ENCODE measurements around the gene CLPSL2.
"Not testable (repeated sequence)": the region's sequence is repeated elsewhere in the genome, so short reads cannot be mapped to it uniquely, and the experiment has no call there.

Gene CLPSL2

DNA sequence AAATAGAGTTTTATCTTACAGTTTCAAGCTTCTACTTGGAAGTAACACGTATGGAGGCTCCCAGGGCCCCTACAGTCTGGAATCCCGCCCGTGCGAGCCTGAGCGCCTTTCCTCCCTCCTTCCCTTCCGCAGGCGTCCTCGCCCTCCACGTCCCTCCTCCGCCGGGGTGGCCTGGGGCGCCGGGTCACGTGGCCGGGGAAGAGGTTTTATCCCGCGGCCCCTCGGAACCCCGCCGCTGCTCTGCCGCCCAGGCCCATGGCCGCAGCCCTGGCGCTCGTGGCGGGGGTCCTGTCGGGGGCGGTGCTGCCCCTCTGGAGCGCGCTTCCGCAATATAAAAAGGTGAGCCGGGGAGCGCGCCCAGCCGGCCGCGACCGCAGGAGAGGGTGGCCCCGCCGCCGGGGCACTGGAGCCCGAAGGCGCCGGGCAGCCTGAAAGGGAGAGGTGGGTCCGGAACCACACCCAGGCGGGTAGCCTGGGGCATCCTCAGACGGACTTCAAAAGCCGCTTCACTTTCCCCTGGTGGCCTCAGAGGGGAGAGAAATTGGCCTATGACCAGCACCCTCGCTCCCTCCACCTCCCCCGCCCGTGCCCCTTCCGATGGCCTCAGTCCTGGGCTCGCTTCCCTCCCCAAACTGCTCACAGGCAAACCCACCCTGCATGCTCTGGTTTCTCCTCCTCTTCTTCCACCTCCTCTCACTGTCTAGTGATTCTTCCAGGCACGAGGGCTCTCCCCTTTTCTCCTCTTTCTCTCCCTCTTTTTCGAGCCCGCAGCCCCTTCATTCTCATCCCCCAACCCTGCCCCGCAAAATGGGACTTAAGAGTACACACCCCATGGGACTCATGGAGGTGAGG, at the start of gene CLPSL2:
CLPSL2 (plus strand) TSS at position 235 of the 852 bp plus-strand sequence; CDS start at position 256, 21 bp downstream.
- DNase-seq (ENCODE audit: low read depth in 2 of 2) = no peak

DNA sequence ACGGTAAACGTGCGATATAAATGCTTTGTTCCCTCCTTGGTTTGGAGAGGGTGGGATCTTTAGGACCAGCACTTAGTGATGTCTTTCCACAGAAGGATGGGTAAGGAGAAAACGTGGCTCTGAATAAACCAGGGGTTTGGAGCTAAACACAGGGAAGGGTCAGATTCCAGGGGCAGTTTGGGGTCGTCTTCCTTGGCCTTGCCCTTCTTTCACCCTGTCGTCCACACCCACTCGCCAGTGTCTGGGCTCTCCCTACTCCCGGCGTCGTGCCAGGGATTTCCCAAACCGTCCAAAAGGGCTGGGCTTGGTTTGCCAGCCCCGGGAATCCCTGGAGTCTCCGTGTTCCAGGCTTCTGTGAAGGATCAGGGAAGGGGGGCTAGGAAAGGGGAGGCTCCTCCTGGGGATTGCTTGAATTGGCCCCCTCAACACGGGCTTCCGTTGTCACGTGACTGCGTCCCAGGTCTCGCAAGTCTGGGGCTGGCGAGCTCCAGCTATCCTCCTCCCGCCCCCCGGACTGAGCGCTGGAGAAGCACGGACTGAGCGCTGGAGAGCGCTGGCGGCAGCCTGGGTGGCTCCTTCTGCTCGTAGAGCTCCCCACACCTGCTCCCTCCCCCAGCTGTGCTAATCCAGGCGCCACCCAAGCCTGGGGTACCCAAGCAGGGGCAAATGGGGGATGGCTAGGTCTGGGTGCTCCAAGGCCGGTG, 49.0 kb upstream of the CLPSL2 start:
- no peak for DNase-seq (ENCODE audit: low read depth in 2 of 2)

- DNase-seq (ENCODE audit: low read depth in 2 of 2) = peak; percentile 33 to 66
These were observed 48.3 kb upstream of the CLPSL2 start for GRCh38 chr6:35727935-35728682.

DNA sequence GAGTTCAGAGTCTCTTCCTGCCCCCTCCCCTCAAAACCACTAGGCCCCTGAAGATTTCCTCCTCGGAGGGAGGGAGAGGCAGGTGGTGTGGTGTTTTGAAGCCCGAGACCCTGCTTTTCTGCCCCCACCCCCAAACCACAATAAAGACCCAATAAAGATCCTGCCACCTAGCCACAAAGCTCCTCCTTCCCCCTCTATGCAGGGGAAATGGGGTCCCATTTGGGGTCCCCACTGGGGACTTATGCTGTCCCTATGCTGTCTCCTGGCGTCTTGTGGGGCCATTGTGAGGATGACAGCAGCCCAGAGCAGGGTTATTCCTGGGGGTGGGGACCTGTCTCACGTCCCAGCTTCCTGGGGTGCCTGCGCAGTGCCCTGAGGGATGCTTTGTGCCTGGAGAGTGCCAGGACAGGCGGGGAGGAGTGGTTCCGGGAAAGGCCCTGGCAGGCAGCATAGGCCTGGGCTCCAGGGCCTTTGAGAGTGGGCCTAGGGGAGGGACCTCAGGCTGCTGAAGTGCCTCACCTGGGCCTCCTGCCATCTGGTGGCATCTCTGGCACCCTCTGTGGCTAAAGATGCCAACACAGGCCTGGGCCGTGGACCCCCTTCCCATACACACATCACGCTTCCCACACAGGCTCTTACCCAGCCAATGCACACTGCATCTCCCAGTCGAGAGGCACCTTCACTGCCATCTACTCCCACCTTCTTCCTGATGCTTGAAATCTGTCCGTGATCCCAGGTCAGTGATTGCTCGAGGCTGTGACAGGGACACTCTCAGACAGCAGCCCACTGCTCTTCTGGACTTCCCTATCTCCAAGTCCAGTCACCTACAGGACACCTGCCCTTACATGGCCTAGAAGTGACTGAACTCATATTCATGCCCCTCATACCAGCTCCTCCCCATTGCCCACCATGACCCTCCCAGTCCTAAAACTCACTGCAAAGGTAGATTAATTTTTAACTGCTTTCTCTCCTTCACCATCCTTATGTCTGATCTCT, 47.4 kb upstream of the CLPSL2 start:
- DNase-seq (ENCODE audit: low read depth in 2 of 2) = no peak

DNA sequence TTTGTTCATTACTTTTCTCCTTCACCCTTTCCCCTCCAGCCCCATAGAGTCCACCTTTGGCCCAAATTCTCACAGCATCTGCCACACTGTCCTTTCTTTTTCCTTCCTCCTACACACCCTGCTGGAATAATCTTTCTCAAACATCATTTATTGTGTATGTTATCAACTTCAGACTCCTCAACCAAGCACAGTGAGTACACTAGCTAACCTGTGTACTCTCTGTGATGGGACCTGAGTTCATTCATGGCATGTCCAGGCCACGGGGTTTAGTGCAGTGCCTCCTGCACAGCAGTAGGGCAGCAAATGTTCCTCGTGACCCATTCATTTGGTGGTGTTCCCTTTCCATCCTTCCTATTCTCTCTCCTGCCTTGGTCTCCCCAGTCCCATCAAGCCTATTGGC, 46.7 kb upstream of the CLPSL2 start:
- no peak for DNase-seq (ENCODE audit: low read depth in 2 of 2)

DNA sequence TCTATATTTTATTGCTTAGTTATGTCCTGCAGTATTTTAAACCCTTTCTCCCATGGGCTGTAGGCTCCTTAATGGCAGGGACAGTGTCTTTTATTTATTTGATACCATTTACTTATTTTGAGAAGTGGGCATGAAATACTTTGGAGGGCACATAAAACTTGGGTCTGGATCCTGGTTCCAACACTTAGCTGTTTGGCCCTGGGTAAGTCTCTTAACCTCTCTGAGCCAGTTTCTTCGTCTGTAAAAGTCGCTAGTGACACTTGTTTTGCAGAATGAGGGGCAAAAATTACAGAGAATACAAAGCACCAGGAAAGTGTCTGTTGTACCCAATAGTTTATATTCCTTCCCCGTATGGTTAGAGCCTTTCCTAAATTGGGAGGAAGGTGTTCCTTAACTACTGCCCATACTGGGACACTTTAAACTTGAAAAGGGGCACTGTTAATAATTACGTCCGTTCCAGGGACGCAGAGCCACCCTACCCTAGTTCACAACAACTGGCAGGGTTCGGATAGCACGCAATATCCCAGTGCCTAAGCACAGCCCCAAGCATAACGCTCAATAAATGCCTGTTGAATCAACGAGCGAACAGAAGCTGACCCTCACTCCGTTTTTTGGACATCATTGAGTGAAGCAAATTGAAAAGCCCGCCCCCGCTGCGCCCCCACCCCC, 45.5 kb upstream of the CLPSL2 start:
- DNase-seq (ENCODE audit: low read depth in 2 of 2) = no peak

DNA sequence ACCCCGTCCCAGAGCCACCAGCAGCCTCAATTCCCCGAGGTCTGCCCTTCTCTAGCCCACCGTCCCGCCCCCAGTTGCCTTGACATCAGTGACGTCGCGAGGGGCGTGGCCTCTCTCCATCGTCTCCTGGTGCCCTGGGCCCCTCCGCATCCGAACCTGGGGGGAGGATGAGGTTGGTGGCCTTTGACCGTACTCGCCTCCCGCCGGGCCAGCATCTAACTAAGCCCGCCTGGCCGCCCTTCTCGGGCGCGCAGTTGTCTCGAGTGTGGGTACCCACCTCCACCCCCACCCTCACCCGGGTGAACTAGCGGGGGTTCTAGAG, 45.0 kb upstream of the CLPSL2 start:
- DNase-seq (ENCODE audit: low read depth in 2 of 2) = peak; percentile 75 to 88

- DNase-seq (ENCODE audit: low read depth in 2 of 2) = peak; percentile 87 to 94
These were observed 44.5 kb upstream of the CLPSL2 start for GRCh38 chr6:35731736-35732532.

DNA sequence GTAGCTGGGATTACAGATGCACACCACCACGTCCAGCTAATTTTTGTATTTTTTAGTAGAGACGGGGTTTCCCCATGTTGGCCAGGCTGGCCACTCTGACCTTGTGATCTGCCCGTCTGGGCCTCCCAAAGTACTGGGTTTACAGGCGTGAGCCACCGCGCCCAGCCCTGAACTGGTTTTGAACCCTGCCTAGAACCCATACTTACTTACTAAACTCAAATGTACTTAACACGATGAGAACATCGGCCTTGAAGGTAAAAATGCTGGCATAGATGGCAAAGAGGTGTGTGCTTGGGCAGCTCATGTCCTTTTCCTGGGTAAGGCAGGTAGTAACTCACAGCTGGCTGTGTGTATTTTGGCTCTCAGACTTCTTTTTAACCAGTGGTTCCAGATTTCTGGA, 42.8 kb upstream of the CLPSL2 start:
- DNase-seq (ENCODE audit: low read depth in 2 of 2) = no peak

DNA sequence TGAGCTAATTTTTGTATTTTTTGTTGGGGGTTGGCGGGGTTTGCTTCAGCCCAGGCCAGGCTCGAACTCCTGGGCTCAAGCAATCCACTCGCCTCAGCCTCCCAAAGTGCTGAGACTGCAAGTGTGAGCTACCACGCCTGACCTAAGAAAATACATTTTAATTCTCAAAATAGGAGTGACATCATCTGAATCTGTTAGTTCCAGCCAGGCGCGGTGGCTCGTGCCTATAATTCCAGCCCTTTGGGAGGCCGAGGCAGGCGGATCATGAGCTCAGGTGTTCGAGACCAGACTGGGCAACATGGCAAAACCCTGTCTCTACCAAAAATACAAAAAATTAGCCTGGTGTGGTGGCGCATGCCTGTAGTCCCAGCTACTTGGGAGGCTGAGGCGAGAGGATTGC, 42.1 kb upstream of the CLPSL2 start:
- DNase-seq (ENCODE audit: low read depth in 2 of 2) = not testable (repeated sequence)

- DNase-seq (ENCODE audit: low read depth in 2 of 2) = no peak
These were observed 40.9 kb upstream of the CLPSL2 start for GRCh38 chr6:35735452-35735851.

DNA sequence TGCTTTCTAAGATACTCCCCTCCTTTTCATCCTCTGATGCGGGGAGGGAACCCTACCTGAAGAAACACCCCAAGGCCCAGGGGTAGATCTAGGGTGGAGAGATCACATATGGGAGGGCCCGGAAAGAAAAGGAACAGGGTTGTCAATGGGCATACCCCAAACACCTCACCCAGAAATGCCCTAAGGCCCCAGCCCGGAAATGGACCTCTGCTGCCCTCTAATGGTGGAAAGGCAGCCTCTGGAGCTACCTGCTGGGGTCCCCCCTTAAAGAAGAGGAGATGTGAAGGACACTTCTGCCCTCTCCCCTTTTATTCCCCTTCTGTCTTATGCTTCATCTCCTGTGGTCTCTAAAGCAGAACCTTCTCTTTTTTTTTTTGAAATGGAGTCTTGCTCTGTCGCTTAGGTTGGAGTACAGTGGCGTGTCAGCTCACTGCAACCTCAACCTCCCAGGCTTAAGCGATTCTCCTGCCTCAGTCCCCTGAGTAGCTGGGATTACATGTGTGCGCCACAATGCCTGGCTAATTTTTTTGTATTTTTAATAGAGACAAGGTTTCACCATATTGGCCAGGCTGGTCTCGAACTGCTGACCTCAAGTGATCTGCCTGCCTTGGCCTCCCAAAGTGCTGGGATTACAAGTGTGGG, 40.0 kb upstream of the CLPSL2 start:
- peak; percentile 74 to 82 for DNase-seq (ENCODE audit: low read depth in 2 of 2)

GRCh38 chr6:35736982-35737412, 39.4 kb upstream of the CLPSL2 start, which contains the start of gene ARMC12:
Gene ARMC12, plus strand, starts transcription at chr6:35737032. Its CDS starts 77 bp downstream, at chr6:35737109.
- DNase-seq (ENCODE audit: low read depth in 2 of 2) = no peak

DNA sequence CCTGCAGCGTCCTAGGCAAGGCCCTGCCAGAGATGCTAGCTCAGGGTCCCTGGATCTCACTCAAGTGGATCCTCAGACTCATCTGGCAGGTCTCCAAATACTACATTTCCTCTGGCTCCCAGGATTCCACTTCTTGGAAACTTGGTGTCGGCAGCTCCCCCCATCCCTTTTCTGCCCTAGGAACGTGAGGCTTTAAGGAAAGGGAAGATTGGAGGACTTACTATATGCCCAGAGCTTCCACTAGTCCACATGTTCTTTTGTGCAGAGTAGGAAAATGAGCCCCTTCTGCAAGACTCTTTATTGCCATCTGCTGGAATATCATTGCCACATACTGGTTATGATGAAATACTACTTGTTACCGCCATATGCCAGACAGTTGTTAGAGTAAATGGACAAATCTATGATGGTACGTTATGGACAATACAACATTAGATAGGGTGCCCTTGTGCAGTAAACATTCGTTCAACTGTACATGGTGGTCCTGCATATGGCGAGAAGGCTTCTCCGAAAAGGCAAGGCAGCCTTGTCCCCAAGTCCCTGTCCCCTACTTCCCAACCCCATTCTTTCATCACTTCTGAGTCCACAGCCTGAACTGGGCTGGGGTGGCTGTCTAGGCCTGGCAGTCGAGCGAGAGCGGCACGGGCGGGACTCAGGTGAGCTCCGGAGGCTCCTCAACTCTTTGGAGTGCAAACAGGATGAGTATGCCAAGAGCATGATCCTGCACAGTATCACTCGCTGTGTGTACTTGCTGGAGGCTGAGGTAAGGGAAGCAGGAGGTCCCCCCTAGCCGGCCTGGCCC, 38.8 kb upstream of the CLPSL2 start:
- DNase-seq (ENCODE audit: low read depth in 2 of 2) = no peak

DNA sequence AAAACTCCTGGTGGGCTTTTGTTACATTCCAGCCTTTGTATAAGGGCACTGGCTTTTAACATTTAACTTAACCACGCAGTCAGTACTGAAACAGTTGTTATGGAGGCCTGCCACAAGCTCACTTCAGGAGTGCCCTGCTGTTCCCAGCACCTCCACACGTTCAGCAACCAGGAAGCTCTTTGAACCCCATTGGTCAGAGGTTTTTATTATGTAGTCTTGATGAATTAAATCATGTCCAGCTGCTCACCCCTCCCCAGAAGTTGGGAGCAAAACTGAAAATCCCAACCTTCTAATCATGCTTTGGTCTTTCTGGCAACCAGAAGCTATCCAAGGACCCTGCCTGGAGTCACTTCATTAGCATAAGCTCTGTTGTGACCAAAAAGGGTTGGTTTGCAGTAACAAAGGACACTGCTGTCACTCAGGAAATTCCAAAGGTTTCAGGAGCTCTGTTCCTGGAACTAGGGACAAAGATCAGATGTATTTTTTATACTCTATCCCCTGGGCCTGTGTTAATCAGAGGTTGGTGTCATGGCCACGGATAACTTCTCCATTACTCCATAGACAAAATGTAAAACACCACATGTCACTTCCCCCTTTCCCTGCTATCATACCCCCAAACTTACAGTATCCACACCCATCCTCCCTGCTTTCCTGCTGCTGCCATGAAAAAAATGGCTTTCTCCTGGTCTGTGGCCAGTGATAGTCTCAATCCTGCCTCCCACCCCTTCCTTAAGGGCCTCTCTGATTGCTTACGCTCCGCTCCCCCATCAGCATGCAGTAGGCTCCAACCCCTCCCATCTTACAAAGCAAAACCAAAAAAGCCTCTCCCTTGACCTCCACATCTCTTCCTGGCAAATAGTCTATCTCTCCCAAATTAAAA, 36.5 kb upstream of the CLPSL2 start:
- no peak for DNase-seq (ENCODE audit: low read depth in 2 of 2)

DNA sequence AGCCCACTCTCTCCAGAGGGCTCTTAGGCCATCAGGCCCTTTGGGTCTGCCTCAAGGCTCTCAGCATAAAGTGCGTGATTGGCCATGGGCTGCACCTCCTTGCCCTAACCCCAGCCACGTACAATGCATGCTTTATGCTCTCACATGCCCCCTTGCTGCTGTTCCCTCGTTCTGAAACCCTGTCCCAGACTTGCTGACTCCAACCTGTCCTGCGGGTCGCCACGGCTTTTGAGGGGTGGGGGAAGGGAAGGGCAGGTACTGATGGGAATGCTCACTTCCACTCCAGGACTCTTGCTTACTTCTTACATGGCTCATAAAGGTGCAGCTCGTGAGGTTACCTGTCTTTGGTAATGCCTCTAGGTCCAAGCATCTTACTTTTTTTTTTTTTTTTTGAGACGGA, 33.6 kb upstream of the CLPSL2 start:
- no peak for DNase-seq (ENCODE audit: low read depth in 2 of 2)

DNA sequence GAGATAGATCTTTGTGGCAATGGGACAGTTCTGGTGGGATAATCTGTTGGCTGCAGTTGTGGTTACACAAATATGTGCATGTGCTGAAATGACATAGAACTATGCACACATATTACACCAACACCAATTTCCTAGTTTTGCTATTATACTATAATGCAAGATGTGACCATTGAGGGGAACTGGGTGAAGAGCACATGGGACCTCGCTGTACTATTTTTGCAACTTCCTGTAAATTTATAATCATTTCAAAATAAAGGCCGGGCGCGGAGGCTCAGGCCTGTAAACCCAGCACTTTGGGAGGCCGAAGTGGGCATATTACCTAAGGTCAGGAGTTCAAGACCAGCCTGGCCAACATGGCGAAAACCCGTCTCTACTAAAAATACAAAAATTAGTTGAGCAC, 30.9 kb upstream of the CLPSL2 start:
- DNase-seq (ENCODE audit: low read depth in 2 of 2) = no peak
